DOHH2 (cell line): Measurements from ENCODE around the gene CIPC.

Source experiments
- H3F3A ChIP-seq: fragments of 200-600 bp; sonication (generic), shearing (Covaris generic); 2 replicates; pipeline ENCODE4 v1.6.0; 2016; ENCODE audit warnings: antibody characterized with exemption, mild to moderate bottlenecking; ENCODE audit not compliant: control insufficient read depth, insufficient read depth
- H3K27ac ChIP-seq: fragments of 200-600 bp; sonication (generic); 2 replicates; pipeline ENCODE4 v1.5.1; 2014; ENCODE audit warnings: low read depth, mild to moderate bottlenecking, low read length, moderate library complexity
- H3K27me3 ChIP-seq: fragments of 200-600 bp; sonication (generic); 2 replicates; pipeline ENCODE4 v1.6.1; 2014; ENCODE audit warnings: mild to moderate bottlenecking, low read length, mixed read lengths; ENCODE audit not compliant: control insufficient read depth
- H3K36me3 ChIP-seq: fragments of 200-600 bp; sonication (generic); 2 replicates; pipeline ENCODE4 v1.6.1; 2014; ENCODE audit warnings: mild to moderate bottlenecking, low read length, moderate library complexity, mixed read lengths; ENCODE audit not compliant: control insufficient read depth
- H3K4me1 ChIP-seq: fragments of 200-600 bp; sonication (generic); 2 replicates; pipeline ENCODE4 v1.6.1; 2014; ENCODE audit warnings: mild to moderate bottlenecking, low read length, mixed read lengths; ENCODE audit not compliant: control insufficient read depth
- H3K4me2 ChIP-seq: fragments of 200-600 bp; sonication (generic); 2 replicates; pipeline ENCODE4 v1.6.0; 2014; ENCODE audit warnings: mild to moderate bottlenecking, low read length, moderate library complexity
- H3K4me3 ChIP-seq: fragments of 200-600 bp; sonication (generic); 2 replicates; pipeline ENCODE4 v1.5.1; 2014; ENCODE audit warnings: mild to moderate bottlenecking, low read length, mixed read lengths
- H3K79me2 ChIP-seq: fragments of 200-600 bp; sonication (generic); 2 replicates; pipeline ENCODE4 v1.6.1; 2014; ENCODE audit warnings: mild to moderate bottlenecking, low read length, mixed read lengths; ENCODE audit not compliant: control insufficient read depth
- H3K9me2 ChIP-seq: fragments of 200-600 bp; sonication (generic); replicated peaks from 2 replicates; pipeline ENCODE4 v1.6.1; 2014; ENCODE audit warnings: mild to moderate bottlenecking, low read length, mixed read lengths; ENCODE audit not compliant: control insufficient read depth
- H3K9me3 ChIP-seq: fragments of 200-600 bp; sonication (generic); 2 replicates; pipeline ENCODE4 v1.6.1; 2014; ENCODE audit warnings: antibody characterized with exemption, low read length, mixed read lengths; ENCODE audit not compliant: control insufficient read depth, insufficient read depth
- H4K20me1 ChIP-seq: fragments of 200-600 bp; sonication (generic); 2 replicates; pipeline ENCODE4 v1.6.0; 2014; ENCODE audit warnings: low read depth, mild to moderate bottlenecking, antibody characterized with exemption, low read length, moderate library complexity; ENCODE audit not compliant: control insufficient read depth, insufficient read depth
- EZH2phosphoT487 ChIP-seq: fragments of 200-600 bp; sonication (generic); IDR thresholded peaks from 2 replicates; pipeline ENCODE4 v1.6.1; 2017; ENCODE audit warnings: borderline replicate concordance, mild to moderate bottlenecking, antibody characterized with exemption, low read length, moderate library complexity, mixed read lengths
- TF ChIP-seq, protein P1 (sequence below): fragments of 200-600 bp; sonication (generic); IDR thresholded peaks from one replicate; pipeline ENCODE4 v1.5.1; 2014; ENCODE audit warnings: antibody characterized with exemption, mild to moderate bottlenecking, low read depth, low read length; ENCODE audit not compliant: poor library complexity, severe bottlenecking

Gene CIPC

DNA sequence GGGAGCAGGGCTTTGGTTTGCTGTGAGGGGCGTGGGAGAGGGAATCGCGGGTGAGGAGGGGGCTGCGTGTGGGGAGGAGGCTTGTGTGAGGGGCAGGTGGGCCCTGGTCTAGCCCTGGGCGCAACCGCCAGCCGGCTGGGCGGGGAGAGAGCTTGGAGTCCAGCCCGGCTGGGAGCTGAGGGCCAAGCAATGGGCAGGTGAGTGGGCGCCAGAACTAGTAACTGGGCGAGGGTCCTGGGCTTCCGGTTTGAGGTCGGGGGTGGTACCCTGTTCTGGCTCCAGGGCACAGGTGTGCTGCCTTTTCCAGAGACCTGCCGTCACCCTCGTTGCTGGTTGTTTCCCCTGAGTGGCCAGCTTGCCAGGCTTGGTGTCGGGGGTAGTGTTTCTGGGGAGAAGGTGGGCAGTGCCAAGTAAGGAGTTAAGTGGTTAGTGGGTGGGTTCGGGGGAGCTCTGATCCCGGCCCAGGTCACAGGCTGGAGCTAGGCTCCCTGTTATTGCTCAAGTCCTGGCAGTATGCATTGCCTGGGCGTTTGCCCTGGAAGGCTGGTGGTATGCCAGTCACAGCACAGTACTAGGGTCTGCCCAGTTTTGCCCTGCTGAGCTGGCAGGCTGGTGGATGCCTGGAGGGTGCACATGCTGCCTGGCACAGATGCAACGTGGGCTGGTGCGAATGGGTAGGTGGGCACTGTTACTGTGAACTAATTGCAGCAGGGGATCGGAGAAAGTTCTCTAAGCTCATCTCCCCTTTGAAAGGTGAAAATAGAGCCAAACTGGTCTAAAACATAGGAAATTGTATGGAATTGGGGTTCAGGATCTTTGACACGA, 683 bp downstream of the CIPC start:
- peaks cover 74% of the 10 kb centered on the region for H3K79me2 ChIP-seq

DNA sequence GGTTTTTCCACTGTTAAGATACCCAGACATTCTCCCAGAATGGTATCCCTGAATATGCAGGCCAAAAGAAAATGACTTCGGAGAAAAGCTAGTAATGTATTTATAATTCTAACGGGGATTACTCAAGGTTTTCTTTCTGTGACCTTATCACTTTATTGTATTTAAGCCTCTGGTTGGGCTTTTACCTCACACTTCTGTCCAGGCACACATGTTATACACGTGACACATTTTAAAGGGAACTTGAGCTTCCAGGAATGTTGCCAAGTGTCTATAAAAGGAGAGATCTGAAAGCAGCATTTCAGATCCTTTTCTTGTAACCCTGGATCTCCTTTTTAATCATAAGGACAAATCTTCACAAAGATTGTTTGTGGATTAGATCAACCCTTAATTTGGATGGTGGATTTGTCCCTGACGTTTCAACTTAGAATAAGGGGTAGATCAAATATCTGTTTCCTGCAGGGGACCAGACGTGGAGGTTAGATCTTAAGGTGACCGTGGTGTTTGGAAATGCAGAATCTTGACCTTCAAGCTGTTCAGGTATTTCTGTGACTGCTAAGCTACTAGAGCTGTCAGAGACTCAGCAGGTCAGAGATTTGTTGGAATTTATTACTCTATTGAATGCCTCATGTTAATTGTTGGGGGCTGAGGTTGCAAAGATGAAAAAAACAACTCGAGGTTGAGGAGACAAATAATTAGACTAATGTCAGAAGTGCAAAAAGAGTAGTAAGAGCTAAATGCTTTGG, 1.5 kb downstream of the CIPC start:
- Histone ChIP-seq H3K4me3 (peak overlapping the region; percentile 94), H3F3A (peaks cover 12% of the 10 kb centered on the region), H3K79me2 (peaks cover 82% of the 10 kb centered on the region), H4K20me1 (no peaks in the 10 kb centered on the region), H3K9me3 (no peaks in the 10 kb centered on the region), H3K9me2 (no peaks in the 10 kb centered on the region), H3K4me2 (peak overlapping the region; percentile 98), H3K4me1 (peaks cover 59% of the 10 kb centered on the region), H3K27me3 (no peaks in the 10 kb centered on the region), H3K36me3 (peaks cover 39% of the 10 kb centered on the region), H3K27ac (peak overlapping the region; percentile 1)
- TF ChIP-seq EZH2phosphoT487 = no peak
- TF ChIP-seq, protein P1, sequence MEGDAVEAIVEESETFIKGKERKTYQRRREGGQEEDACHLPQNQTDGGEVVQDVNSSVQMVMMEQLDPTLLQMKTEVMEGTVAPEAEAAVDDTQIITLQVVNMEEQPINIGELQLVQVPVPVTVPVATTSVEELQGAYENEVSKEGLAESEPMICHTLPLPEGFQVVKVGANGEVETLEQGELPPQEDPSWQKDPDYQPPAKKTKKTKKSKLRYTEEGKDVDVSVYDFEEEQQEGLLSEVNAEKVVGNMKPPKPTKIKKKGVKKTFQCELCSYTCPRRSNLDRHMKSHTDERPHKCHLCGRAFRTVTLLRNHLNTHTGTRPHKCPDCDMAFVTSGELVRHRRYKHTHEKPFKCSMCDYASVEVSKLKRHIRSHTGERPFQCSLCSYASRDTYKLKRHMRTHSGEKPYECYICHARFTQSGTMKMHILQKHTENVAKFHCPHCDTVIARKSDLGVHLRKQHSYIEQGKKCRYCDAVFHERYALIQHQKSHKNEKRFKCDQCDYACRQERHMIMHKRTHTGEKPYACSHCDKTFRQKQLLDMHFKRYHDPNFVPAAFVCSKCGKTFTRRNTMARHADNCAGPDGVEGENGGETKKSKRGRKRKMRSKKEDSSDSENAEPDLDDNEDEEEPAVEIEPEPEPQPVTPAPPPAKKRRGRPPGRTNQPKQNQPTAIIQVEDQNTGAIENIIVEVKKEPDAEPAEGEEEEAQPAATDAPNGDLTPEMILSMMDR = no peak

More for the DNA sequence above, 683 bp downstream of the CIPC start:
- Histone ChIP-seq H3K4me2 (peak overlapping the region; percentile 98), H3K27ac (peak overlapping the region; percentile 82), H3K9me3 (no peaks in the 10 kb centered on the region), H3K4me3 (peak overlapping the region; percentile 94), H3K4me1 (peaks cover 59% of the 10 kb centered on the region), H3K36me3 (peaks cover 34% of the 10 kb centered on the region), H3K9me2 (no peaks in the 10 kb centered on the region), H3K27me3 (no peaks in the 10 kb centered on the region), H4K20me1 (no peaks in the 10 kb centered on the region), H3F3A (peaks cover 12% of the 10 kb centered on the region)
- TF ChIP-seq, protein P1 = no peak
- no peak for TF ChIP-seq EZH2phosphoT487

DNA sequence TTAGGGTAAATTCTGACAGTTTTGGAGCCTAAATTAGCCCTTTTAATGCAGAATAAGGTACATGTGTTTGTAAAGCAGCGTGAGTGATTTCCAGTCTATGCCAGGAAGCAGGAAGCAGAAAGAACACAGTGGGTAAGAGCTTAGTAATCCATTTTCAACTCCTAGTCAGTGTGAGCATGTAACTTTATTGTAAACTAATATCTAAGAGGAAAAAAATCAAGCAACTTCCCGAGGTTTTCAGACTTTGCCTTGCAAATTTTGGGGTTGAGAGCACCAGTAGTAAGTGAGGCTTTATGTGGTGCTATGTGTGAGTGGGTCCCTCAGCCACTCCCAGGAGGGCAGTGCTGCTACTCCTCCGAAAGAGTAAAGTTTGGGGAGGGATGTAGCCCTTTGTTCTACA, 2.9 kb downstream of the CIPC start:
- peak overlapping the region; percentile 88 for H3K27ac ChIP-seq
- peak overlapping the region; percentile 69 for H3K4me3 ChIP-seq
- H3K4me2 ChIP-seq = peak overlapping the region; percentile 98

More for the DNA sequence above, 2.9 kb downstream of the CIPC start:
- Histone ChIP-seq H3K27me3 (no peaks in the 10 kb centered on the region), H3K4me1 (peaks cover 69% of the 10 kb centered on the region), H3F3A (peaks cover 4% of the 10 kb centered on the region; the same call in 1 of the 2 replicates), H3K36me3 (peaks cover 50% of the 10 kb centered on the region), H4K20me1 (no peaks in the 10 kb centered on the region; the same call in 1 of the 2 replicates), H3K9me2 (no peaks in the 10 kb centered on the region), H3K79me2 (peaks cover 91% of the 10 kb centered on the region), H3K9me3 (no peaks in the 10 kb centered on the region)
- no peak for TF ChIP-seq EZH2phosphoT487
- TF ChIP-seq, protein P1 = no peak
